Caco-2 (cell line): ENCODE measurements around the gene GIMAP6. TPM values are rescaled to one million over a fixed set of nuclear protein-coding genes. Genes with fewer than 3 reads are reported as not detected.

Source experiments
- BruUV-seq: library from RNA; stranded (reverse); fragments of 400-500 nt; replicated peaks from 2 replicates; lab custom pipeline; 2021; lab: Mats Ljungman, UMichigan
- CTCF ChIA-PET: fragments of 300-600 bp; sonication (Branson Sonifier 250); formaldehyde crosslinking; loops from one replicate; lab custom pipeline; 2022; ENCODE audit warnings: antibody characterized with exemption; lab: Charles Lee
- POLR2A ChIA-PET: fragments of 300-600 bp; sonication (Branson Sonifier 250); formaldehyde crosslinking; loops from one replicate; lab custom pipeline; 2022; ENCODE audit warnings: antibody characterized with exemption; lab: Charles Lee
- DNase-seq, 2 experiments: peaks; one replicate each; pipeline versions ENCODE4 v3.0.0 to v3.0.0-alpha.2; 2020 to 2022
- H3K27me3 ChIP-seq: replicated peaks from 2 replicates; pipeline ENCODE4 v1.6.0; 2011; ENCODE audit warnings: low read length; ENCODE audit not compliant: control insufficient read depth, insufficient read depth
- H3K36me3 ChIP-seq: 2 replicates; pipeline ENCODE4 v1.5.1; 2011; ENCODE audit warnings: low read length; ENCODE audit not compliant: control insufficient read depth, insufficient read depth
- H3K4me1 ChIP-seq: fragments of 250-450 bp; sonication (Bioruptor Pico); 2 replicates; pipeline ENCODE4 v1.5.1; 2020; ENCODE audit warnings: mild to moderate bottlenecking
- H3K4me3 ChIP-seq: 2 replicates; pipeline ENCODE4 v1.5.1; 2011; ENCODE audit warnings: low read depth, mild to moderate bottlenecking, control low read depth, low read length
- H3K9me3 ChIP-seq: fragments of 250-450 bp; sonication (Bioruptor Pico); 2 replicates; pipeline ENCODE4 v1.5.1; 2020; ENCODE audit warnings: mild to moderate bottlenecking, moderate library complexity
- H3K27ac Mint-ChIP-seq: one replicate; pipeline ENCODE4 v1.8.0; 2022; ENCODE audit warnings: mixed read lengths; ENCODE audit not compliant: unreplicated experiment
- H3K27me3 Mint-ChIP-seq: one replicate; pipeline ENCODE4 v1.8.0; 2022; ENCODE audit warnings: mixed read lengths; ENCODE audit not compliant: insufficient read depth, unreplicated experiment
- H3K36me3 Mint-ChIP-seq: one replicate; pipeline ENCODE4 v1.8.0; 2022; ENCODE audit warnings: mild to moderate bottlenecking, mixed read lengths; ENCODE audit not compliant: insufficient read depth, unreplicated experiment
- H3K4me1 Mint-ChIP-seq: one replicate; pipeline ENCODE4 v1.8.0; 2022; ENCODE audit warnings: low read depth, mixed read lengths; ENCODE audit not compliant: unreplicated experiment
- H3K4me3 Mint-ChIP-seq: one replicate; pipeline ENCODE4 v1.8.0; 2022; ENCODE audit warnings: mild to moderate bottlenecking, moderate library complexity, mixed read lengths; ENCODE audit not compliant: unreplicated experiment
- H3K9me3 Mint-ChIP-seq: one replicate; pipeline ENCODE4 v1.8.0; 2022; ENCODE audit warnings: mixed read lengths; ENCODE audit not compliant: unreplicated experiment
- intact Hi-C: fragments of 100-400 bp; cut with micrococcal nuclease; formaldehyde crosslinking; loops from one replicate; pipeline ENCODE4 v1.10.0; 2022; ENCODE audit not compliant: unreplicated experiment
- total RNA-seq: library from RNA; stranded (reverse); gene quantifications from 2 replicates; pipeline ENCODE4 v1.2.3, GENCODE V29; 2022
- TF ChIP-seq, protein P1 (sequence below), 2 experiments: fragments of 200-600 bp in 1 of 2; IDR thresholded peaks; 1 replicate in 1 of 2; 2 replicates in 1 of 2; pipeline versions ENCODE4 v1.5.1 to v1.8.0; 2011 to 2022; ENCODE audit warnings: antibody characterized with exemption in 1 of 2, control low read depth in 1 of 2, inconsistent platforms in 1 of 2, low read depth in 1 of 2, low read length in 1 of 2, mild to moderate bottlenecking in 1 of 2, moderate library complexity in 1 of 2; ENCODE audit not compliant: insufficient read depth in 1 of 2, severe bottlenecking in 1 of 2, unreplicated experiment in 1 of 2

Gene GIMAP6
- total RNA-seq, 1 experiment from 2014 or later = not detected

DNA sequence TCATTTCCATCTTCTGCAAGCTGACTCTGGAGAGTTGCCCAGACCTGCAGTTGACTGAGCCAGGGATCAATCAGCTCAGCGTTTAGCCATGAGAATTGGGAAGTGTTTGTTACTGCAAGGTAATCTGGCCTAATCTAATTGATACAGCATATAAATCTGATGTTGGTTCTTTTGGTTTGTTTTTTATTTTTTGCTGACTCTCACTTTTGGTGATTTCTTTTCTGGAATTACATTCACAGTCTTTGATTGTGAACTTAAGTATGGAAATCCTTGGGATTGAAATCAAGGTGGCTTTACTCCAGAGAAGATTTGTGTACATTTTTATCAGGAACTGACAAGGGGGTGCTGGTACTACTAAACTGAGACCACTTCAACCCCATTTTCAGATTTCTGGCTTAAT, 1.7 kb upstream of the GIMAP6 start:
- Mint-ChIP-seq H3K27me3 (peaks cover 2% of the 10 kb centered on the region), H3K27ac (no peak overlapping the region), H3K4me3 (no peak overlapping the region), H3K9me3 (peaks cover 20% of the 10 kb centered on the region), H3K4me1 (no peaks in the 10 kb centered on the region), H3K36me3 (no peaks in the 10 kb centered on the region)
- no peak for DNase-seq
- Histone ChIP-seq H3K9me3 (no peaks in the 10 kb centered on the region), H3K4me1 (no peaks in the 10 kb centered on the region), H3K27me3 (no peaks in the 10 kb centered on the region), H3K36me3 (no peaks in the 10 kb centered on the region), H3K4me3 (no peak overlapping the region)
- TF ChIP-seq, protein P1, sequence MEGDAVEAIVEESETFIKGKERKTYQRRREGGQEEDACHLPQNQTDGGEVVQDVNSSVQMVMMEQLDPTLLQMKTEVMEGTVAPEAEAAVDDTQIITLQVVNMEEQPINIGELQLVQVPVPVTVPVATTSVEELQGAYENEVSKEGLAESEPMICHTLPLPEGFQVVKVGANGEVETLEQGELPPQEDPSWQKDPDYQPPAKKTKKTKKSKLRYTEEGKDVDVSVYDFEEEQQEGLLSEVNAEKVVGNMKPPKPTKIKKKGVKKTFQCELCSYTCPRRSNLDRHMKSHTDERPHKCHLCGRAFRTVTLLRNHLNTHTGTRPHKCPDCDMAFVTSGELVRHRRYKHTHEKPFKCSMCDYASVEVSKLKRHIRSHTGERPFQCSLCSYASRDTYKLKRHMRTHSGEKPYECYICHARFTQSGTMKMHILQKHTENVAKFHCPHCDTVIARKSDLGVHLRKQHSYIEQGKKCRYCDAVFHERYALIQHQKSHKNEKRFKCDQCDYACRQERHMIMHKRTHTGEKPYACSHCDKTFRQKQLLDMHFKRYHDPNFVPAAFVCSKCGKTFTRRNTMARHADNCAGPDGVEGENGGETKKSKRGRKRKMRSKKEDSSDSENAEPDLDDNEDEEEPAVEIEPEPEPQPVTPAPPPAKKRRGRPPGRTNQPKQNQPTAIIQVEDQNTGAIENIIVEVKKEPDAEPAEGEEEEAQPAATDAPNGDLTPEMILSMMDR (IDR thresholded peaks at IDR 0.05; ENCODE audit: insufficient read depth in 1 of 2, low read depth in 1 of 2, low read length in 1 of 2, severe bottlenecking in 1 of 2, unreplicated experiment in 1 of 2) = no peak
- ChIA-PET CTCF (no interaction called here), POLR2A (no interaction called here)
- intact Hi-C loops = no loop called here
- BruUV-seq = no TSS peak

DNA sequence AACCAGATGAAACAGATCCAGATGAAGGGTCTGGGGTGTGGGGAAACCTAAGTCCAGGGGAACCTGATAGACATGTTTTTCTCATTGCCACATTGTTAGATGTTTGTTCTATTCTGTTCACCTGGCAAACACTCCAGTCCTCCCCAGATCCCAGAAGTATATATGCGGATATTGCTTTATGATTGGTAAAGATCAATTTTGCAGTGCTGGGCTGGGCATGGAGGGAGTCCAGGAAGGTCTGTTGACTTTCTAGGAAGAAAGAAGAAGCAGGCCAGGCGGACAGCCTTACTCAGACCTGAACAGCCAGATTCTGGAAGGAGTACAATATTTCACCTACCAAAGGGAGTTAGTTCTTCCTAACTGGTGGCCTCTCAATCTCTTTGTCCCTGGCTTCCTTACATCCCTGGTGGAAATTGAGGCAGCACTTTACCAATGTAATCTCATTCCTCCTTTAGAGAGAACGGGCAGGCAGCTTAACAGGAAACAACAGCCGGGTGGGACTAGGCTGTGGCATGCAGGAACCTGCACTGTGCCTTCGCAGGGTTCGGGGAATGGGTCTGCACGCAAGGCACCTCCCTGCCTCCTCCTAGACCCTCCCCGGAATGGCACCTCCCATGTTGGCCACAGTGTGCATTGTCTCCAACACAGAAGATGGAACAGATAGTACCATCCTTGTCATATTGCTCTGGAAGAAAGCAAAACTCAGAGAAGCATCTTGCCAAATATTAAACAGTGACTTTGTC, 930 bp downstream of the GIMAP6 start:
- Mint-ChIP-seq H3K4me3 (no peak overlapping the region), H3K27me3 (peaks cover 2% of the 10 kb centered on the region), H3K4me1 (no peaks in the 10 kb centered on the region), H3K27ac (no peak overlapping the region), H3K9me3 (no peaks in the 10 kb centered on the region), H3K36me3 (no peaks in the 10 kb centered on the region)
- Histone ChIP-seq H3K36me3 (no peaks in the 10 kb centered on the region), H3K4me3 (no peak overlapping the region), H3K9me3 (no peaks in the 10 kb centered on the region), H3K4me1 (no peaks in the 10 kb centered on the region), H3K27me3 (no peaks in the 10 kb centered on the region)
- BruUV-seq = no TSS peak
- CTCF ChIA-PET = no interaction called here
- POLR2A ChIA-PET = no interaction called here
- intact Hi-C loops = no loop called here
- DNase-seq = no peak
- TF ChIP-seq, protein P1 (IDR thresholded peaks at IDR 0.05; ENCODE audit: insufficient read depth in 1 of 2, low read depth in 1 of 2, low read length in 1 of 2, severe bottlenecking in 1 of 2, unreplicated experiment in 1 of 2) = no peak

DNA sequence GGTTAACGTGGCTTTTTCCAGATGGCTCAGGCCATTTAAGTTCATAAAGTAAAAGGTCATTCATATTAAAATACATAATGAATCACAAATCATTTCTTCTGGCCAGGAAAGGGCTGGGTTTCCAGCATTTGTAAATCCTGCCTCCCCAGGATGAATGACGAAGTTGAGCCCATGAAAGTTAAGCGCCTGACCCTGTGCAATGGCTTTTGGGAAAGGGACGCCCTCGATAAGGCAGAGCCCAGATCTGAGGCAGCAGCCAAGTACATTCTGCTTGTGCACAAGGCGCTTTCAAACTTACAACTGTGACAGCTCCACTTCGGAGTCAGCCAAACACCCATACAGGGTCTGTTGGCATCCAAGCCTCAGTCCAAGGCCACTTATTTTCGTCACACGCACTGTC, 2.8 kb downstream of the GIMAP6 start:
- H3K4me1 Mint-ChIP-seq = no peaks in the 10 kb centered on the region
- POLR2A ChIA-PET = no interaction called here
- peaks cover 9% of the 10 kb centered on the region for H3K27me3 Mint-ChIP-seq
- no peak for DNase-seq
- CTCF ChIA-PET = no interaction called here
- H3K4me3 Mint-ChIP-seq = no peak overlapping the region
- Histone ChIP-seq H3K27me3 (no peaks in the 10 kb centered on the region), H3K4me1 (no peaks in the 10 kb centered on the region), H3K9me3 (no peaks in the 10 kb centered on the region), H3K36me3 (no peaks in the 10 kb centered on the region), H3K4me3 (no peak overlapping the region)
- no peaks in the 10 kb centered on the region for H3K9me3 Mint-ChIP-seq
- H3K36me3 Mint-ChIP-seq = no peaks in the 10 kb centered on the region
- TF ChIP-seq, protein P1 (IDR thresholded peaks at IDR 0.05; ENCODE audit: insufficient read depth in 1 of 2, low read depth in 1 of 2, low read length in 1 of 2, severe bottlenecking in 1 of 2, unreplicated experiment in 1 of 2) = no peak
- H3K27ac Mint-ChIP-seq = no peak overlapping the region
- no TSS peak for BruUV-seq
- intact Hi-C loops = no loop called here
